Body of pancreas (tissue), 4 donors: Measurements from ENCODE around the gene CGNL1. TPM values are rescaled to one million over a fixed set of nuclear protein-coding genes. Genes with fewer than 3 reads are reported as not detected.
A peak's percentile ranks its signal among the peaks of the same experiment; 100 is the strongest.

Source experiments
- ATAC-seq: fragments of 150-250 bp; one replicate; pipeline ENCODE4 v1.9.1; 2016
- DNase-seq, 4 donors: peaks; one replicate each; pipeline ENCODE4 v3.0.0-alpha.2; 2019
- H3K27ac ChIP-seq, 4 donors: fragments of 200-600 bp; sonication (generic); 1 replicate in 3 of 4; 2 replicates in 1 of 4; pipeline versions ENCODE4 v1.5.1 to v1.6.1; 2016 to 2019; ENCODE audit warnings: mild to moderate bottlenecking in 1 of 4, mixed read lengths in 1 of 4, moderate library complexity in 1 of 4
- H3K27me3 ChIP-seq, 2 donors: fragments of 200-600 bp; sonication (generic); one replicate each; pipeline ENCODE4 v1.6.0; 2016; ENCODE audit warnings: mild to moderate bottlenecking in 1 of 2
- H3K36me3 ChIP-seq, 2 donors: fragments of 200-600 bp; sonication (generic); replicated peaks in 1 of 2; 2 replicates each; pipeline ENCODE4 v1.5.1; 2016; ENCODE audit warnings: low read depth in 2 of 2; ENCODE audit not compliant: insufficient read depth in 1 of 2
- H3K4me1 ChIP-seq: fragments of 200-600 bp; sonication (generic); one replicate; pipeline ENCODE4 v1.6.0; 2016
- H3K4me3 ChIP-seq, 2 donors: fragments of 200-600 bp; sonication (generic); 1 replicate in 1 of 2; 2 replicates in 1 of 2; pipeline ENCODE4 v1.5.1; 2016 to 2019
- H3K9me3 ChIP-seq, 3 donors: fragments of 200-600 bp; sonication (generic); 1 replicate in 2 of 3; 2 replicates in 1 of 3; pipeline ENCODE4 v1.5.1; 2016
- POLR2A ChIP-seq, 3 donors: fragments of 450-650 bp; IDR thresholded peaks; one replicate each; pipeline ENCODE4 v1.6.1; 2016; ENCODE audit warnings: antibody characterized with exemption in 3 of 3, mild to moderate bottlenecking in 2 of 3
- WGBS, 2 donors: methylation state at CpG; one replicate each; pipeline ENCODE4 v1.1.5; 2017; 5-methylcytosine and 5-hydroxymethylcytosine counted together
- intact Hi-C: fragments of 100-400 bp; cut with DNase I; formaldehyde crosslinking; loops from one replicate; pipeline ENCODE4 v1.15.1; 2023
- total RNA-seq, 2 donors: library from RNA; depleted of rRNA; stranded (reverse); fragments of >200 nt; gene quantifications; one replicate each; pipeline ENCODE4 v1.1.0, GENCODE V29; 2016
- TF ChIP-seq, protein P1 (sequence below), 7 experiments: fragments of 450-650 bp in 4 of 7; fragments of 200-600 bp in 3 of 7; sonication (generic) in 3 of 7; IDR thresholded peaks; one replicate each; pipeline ENCODE4 v1.5.1; 2016 to 2019; ENCODE audit warnings: antibody characterized with exemption in 7 of 7

The CGNL1 gene
- total RNA-seq, 2 donors from 2014 or later, result 24.7 to 30.6 TPM

DNA sequence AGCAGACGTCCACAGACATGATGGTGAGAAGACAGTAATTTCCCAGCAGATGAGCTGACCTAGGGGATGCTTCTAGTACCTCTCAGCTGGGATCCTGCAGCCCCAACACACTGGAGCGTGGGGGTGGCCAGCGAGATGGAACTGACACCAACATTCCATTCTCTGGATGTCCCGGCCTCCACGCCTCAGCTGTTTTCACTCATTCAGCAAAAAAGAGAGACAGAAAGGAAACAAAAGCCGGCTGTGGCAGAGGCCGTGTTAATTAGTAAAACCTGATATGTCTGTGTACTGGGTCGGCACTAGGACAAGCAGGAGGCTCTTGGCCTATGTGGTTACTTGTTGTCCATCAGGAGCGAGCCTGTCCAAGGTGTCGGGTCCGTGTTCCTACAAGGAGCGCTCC, 132.8 kb downstream of the CGNL1 start:
- no peaks in the 10 kb centered on the region for H3K36me3 ChIP-seq
- no peaks in the 10 kb centered on the region for H3K27me3 ChIP-seq
- no peak for TF ChIP-seq POLR2A (IDR thresholded peaks at IDR 0.05)
- TF ChIP-seq, protein P1, sequence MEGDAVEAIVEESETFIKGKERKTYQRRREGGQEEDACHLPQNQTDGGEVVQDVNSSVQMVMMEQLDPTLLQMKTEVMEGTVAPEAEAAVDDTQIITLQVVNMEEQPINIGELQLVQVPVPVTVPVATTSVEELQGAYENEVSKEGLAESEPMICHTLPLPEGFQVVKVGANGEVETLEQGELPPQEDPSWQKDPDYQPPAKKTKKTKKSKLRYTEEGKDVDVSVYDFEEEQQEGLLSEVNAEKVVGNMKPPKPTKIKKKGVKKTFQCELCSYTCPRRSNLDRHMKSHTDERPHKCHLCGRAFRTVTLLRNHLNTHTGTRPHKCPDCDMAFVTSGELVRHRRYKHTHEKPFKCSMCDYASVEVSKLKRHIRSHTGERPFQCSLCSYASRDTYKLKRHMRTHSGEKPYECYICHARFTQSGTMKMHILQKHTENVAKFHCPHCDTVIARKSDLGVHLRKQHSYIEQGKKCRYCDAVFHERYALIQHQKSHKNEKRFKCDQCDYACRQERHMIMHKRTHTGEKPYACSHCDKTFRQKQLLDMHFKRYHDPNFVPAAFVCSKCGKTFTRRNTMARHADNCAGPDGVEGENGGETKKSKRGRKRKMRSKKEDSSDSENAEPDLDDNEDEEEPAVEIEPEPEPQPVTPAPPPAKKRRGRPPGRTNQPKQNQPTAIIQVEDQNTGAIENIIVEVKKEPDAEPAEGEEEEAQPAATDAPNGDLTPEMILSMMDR (IDR thresholded peaks at IDR 0.05), result no peak
- intact Hi-C loops, result no loop called here
- peaks cover 90% of the 10 kb centered on the region for H3K4me1 ChIP-seq
- no peak overlapping the region for H3K4me3 ChIP-seq
- 67 to 85% methylated on average over 12 of the region's 12 CpGs for WGBS, 2 donors
- no peaks in the 10 kb centered on the region for H3K9me3 ChIP-seq
- ATAC-seq (no peak), DNase-seq (no peak)
- peak overlapping the region; percentile 86 to 94 (median 89) for H3K27ac ChIP-seq

DNA sequence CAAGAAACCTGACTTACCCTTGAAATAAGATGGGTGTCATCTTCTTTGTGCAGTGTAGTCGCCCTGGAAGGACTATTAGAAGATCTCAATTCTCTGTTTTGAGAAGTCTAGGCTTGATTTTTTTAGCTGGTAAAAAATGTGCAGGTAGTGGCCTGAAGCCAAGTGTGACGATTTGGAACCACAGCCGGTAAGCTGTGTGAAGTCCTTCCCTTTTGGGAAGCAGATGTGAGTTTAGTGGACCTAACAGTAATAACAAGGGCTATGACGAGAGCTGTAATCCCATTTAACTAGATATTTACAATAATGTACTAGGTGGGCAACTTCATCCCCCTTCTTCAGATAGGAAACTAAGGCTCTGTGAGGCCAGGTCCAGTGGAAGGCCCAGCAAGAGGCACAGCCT, 133.7 kb downstream of the CGNL1 start:
- TF ChIP-seq, protein P1 (IDR thresholded peaks at IDR 0.05), result no peak
- TF ChIP-seq POLR2A (IDR thresholded peaks at IDR 0.05), result no peak
- Histone ChIP-seq H3K36me3 (no peaks in the 10 kb centered on the region), H3K27me3 (no peaks in the 10 kb centered on the region), H3K27ac (peak overlapping the region; percentile 86 to 94 (median 89)), H3K4me3 (no peak overlapping the region), H3K9me3 (no peaks in the 10 kb centered on the region), H3K4me1 (peaks cover 81% of the 10 kb centered on the region)
- DNase-seq (peak in 3 of 4 donors; percentile 34 to 50 (median 48)), ATAC-seq (no peak)
- WGBS, 2 donors, result 32% methylated on average over 4 of the region's 4 CpGs
- intact Hi-C loops, result no loop called here

DNA sequence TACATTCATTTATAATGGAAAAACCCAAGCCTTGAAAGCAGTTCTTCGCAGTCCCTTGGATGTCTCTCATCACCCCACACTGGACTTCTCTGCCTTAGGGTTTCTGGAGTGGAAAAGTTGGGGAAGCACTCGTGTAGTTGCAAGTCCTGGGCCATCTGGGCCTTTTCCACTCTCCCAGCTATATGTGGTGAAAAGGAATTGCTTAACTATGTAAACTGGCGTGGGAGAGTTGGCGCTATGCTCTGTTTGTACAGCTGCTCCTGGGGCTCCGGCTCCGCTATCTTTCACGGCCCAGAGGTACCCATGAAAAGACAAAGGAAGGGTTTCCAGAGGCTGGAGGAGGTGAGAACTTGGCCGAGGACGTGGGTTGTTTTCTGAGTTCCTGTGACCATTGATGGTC, 134.3 kb downstream of the CGNL1 start:
- H3K27ac ChIP-seq, result peak overlapping the region; percentile 86 to 94 (median 89)
- intact Hi-C loops, result no loop called here
- no peaks in the 10 kb centered on the region for H3K27me3 ChIP-seq
- no peaks in the 10 kb centered on the region for H3K9me3 ChIP-seq
- no peaks in the 10 kb centered on the region for H3K36me3 ChIP-seq
- peaks cover 75% of the 10 kb centered on the region for H3K4me1 ChIP-seq
- peak; percentile 89 to 94 (median 92) for DNase-seq
- TF ChIP-seq, protein P1 (IDR thresholded peaks at IDR 0.05), result no peak
- peak in 2 of 3 donors; percentile 42 to 54 for TF ChIP-seq POLR2A (IDR thresholded peaks at IDR 0.05)
- 31 to 49% methylated on average over 9 of the region's 9 CpGs for WGBS, 2 donors
- H3K4me3 ChIP-seq, result no peak overlapping the region
- peak; percentile 70 for ATAC-seq

DNA sequence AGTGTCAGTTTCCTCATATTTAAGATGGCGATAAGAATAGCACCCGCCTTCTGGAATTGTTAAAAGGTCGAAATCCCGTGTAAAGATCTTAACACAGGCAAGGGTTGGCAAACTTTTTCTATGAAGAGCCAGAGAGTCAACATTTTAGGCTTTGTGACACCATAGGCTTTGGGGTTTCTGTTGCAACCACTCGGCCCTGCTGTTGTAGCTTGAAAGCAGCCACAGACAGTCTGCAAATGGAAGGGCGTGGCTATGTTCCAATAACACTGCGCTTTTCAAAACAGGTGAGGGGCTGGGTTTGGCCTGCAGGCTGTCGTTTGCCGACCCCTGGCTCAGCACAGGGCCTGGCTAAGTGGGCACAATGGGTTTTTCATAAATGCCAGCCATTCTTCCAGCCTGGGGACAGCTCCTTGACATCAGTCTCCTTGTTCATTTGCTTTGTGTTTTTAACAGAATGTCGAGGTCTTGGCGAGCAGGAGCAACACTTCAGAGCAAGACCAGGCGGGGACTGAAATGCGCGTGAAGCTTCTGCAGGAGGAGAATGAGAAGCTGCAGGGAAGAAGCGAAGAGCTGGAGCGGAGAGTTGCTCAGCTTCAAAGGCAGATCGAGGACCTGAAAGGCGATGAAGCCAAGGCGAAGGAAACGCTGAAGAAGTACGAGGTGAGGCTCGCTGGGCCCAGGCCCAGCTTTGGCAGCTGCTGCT, 140.2 kb downstream of the CGNL1 start:
- peaks cover 36% of the 10 kb centered on the region for H3K4me1 ChIP-seq
- ATAC-seq (no peak), DNase-seq (no peak)
- H3K27ac ChIP-seq, result no peak overlapping the region
- peaks cover 0 to 2% of the 10 kb centered on the region in 2 donors for H3K36me3 ChIP-seq
- H3K9me3 ChIP-seq, result no peaks in the 10 kb centered on the region
- intact Hi-C loops, result no loop called here
- H3K27me3 ChIP-seq, result no peaks in the 10 kb centered on the region
- TF ChIP-seq POLR2A (IDR thresholded peaks at IDR 0.05), result no peak
- TF ChIP-seq, protein P1 (IDR thresholded peaks at IDR 0.05), result no peak
- no peak overlapping the region for H3K4me3 ChIP-seq
- 83 to 89% methylated on average over 22 of the region's 22 CpGs for WGBS, 2 donors
